ENCODE results near the gene CHST15.
"Not testable (repeated sequence)": the region's sequence is repeated elsewhere in the genome, so short reads cannot be mapped to it uniquely, and the experiment has no call there.

CHST15 gene

GRCh38 chr10:124098575-124098974 is 5.2 kb upstream of the CHST15 start:
- no peak for DNase-seq (ENCODE audit: low read depth)

- no peak for DNase-seq (ENCODE audit: low read depth)
Measured at GRCh38 chr10:124097883-124098282, 4.5 kb upstream of the CHST15 start.

- no peak for DNase-seq (ENCODE audit: low read depth)
Measured at GRCh38 chr10:124096494-124096893, 3.1 kb upstream of the CHST15 start.

- not testable (repeated sequence) for DNase-seq (ENCODE audit: low read depth)
Measured at GRCh38 chr10:124095801-124096200, 2.4 kb upstream of the CHST15 start.

GRCh38 chr10:124095096-124095495 is 1.7 kb upstream of the CHST15 start:
- no peak for DNase-seq (ENCODE audit: low read depth)

GRCh38 chr10:124094419-124094785 is 1.0 kb upstream of the CHST15 start:
- no peak for DNase-seq (ENCODE audit: low read depth)

GRCh38 chr10:124093774-124094418 is 498 bp upstream of the CHST15 start:
- not testable (repeated sequence) for DNase-seq (ENCODE audit: low read depth)

GRCh38 chr10:124092250-124092859 is 1.0 kb downstream of the CHST15 start:
- DNase-seq (ENCODE audit: low read depth), result no peak

GRCh38 chr10:124091646-124092249 is 1.6 kb downstream of the CHST15 start:
- DNase-seq (ENCODE audit: low read depth), result no peak

- DNase-seq (ENCODE audit: low read depth), result no peak
Measured at GRCh38 chr10:124090601-124091209, 2.7 kb downstream of the CHST15 start.

- DNase-seq (ENCODE audit: low read depth), result no peak
Measured at GRCh38 chr10:124089859-124090258, 3.5 kb downstream of the CHST15 start.

- no peak for DNase-seq (ENCODE audit: low read depth)
Measured at GRCh38 chr10:124088915-124089314, 4.5 kb downstream of the CHST15 start.

- DNase-seq (ENCODE audit: low read depth), result no peak
Measured at GRCh38 chr10:124087672-124088634, 5.4 kb downstream of the CHST15 start.

GRCh38 chr10:124086787-124087671 is 6.4 kb downstream of the CHST15 start:
- no peak for DNase-seq (ENCODE audit: low read depth)

GRCh38 chr10:124086097-124086710 is 7.2 kb downstream of the CHST15 start:
- DNase-seq (ENCODE audit: low read depth), result no peak

- no peak for DNase-seq (ENCODE audit: low read depth)
Measured at GRCh38 chr10:124085680-124086079, 7.7 kb downstream of the CHST15 start.

- no peak for DNase-seq (ENCODE audit: low read depth)
Measured at GRCh38 chr10:124084708-124085107, 8.7 kb downstream of the CHST15 start.

GRCh38 chr10:124083740-124084397 is 9.5 kb downstream of the CHST15 start:
- no peak for DNase-seq (ENCODE audit: low read depth)

GRCh38 chr10:124083047-124083739 is 10.2 kb downstream of the CHST15 start:
- DNase-seq (ENCODE audit: low read depth), result no peak

All from CMK (cell line).